ENCODE measurements around the gene ADAM17. TPM values are rescaled to one million over a fixed set of nuclear protein-coding genes. Genes with fewer than 3 reads are reported as not detected.

ADAM17 gene
- polyA plus RNA-seq, 1 of the 3 experiments (the other 2 are of a cell fraction), result 17.1 TPM

- H3K9me3 ChIP-seq, result no peaks in the 10 kb centered on the region
- WGBS (ENCODE audit: low lambda C conversion rate), result 84% methylated on average over 3 of the region's 3 CpGs
- peaks cover 30 to 78% of the 10 kb centered on the region in 2 experiments for H3K36me3 ChIP-seq (replicated peaks in 1 of 2; ENCODE audit: control insufficient read depth in 1 of 2, insufficient read depth in 2 of 2, low read length in 1 of 2)
- peaks cover 100% of the 10 kb centered on the region for H3K79me2 ChIP-seq (ENCODE audit: insufficient read depth)
- CTCF ChIA-PET, result interaction anchor here (0.9 to 1.0 kb wide), 2 partner anchors 13 to 26 kb away, joined by 3 read pairs; no protein-coding TSS in a partner anchor
- H2AFZ ChIP-seq (ENCODE audit: low read depth), result no peak overlapping the region
- 0 out of 4 replicates have a peak overlapping the region, but pooled peaks of 1 of the 2 experiments have one; percentile 4 for H3K27ac ChIP-seq (ENCODE audit: low read depth in 2 of 2, low read length in 1 of 2)
- no peak overlapping the region for H3K9ac ChIP-seq
- H3K4me1 ChIP-seq (ENCODE audit: control insufficient read depth in 1 of 2, insufficient read depth in 2 of 2, low read depth in 1 of 2, low read length in 1 of 2), result peaks cover 0 to 16% of the 10 kb centered on the region in 2 experiments; a peak in 2 of 4 replicates
- H3K9me2 ChIP-seq, result no peaks in the 10 kb centered on the region
- DNase-seq, result no peak
- POLR2A ChIA-PET, result interaction anchor here (0.7 kb wide), 1 partner anchor 38 kb away, joined by 3 read pairs; the partner anchor contains the start of gene YWHAQ
- H3K4me2 ChIP-seq, result no peak overlapping the region
- TF ChIP-seq TCF12 (IDR thresholded peaks at IDR 0.05) (no peak), FOXM1 (IDR thresholded peaks at IDR 0.05; ENCODE audit: low read depth) (no peak), MEF2A (IDR thresholded peaks at IDR 0.05; ENCODE audit: borderline replicate concordance, low read depth) (no peak), POLR2AphosphoS5 (IDR thresholded peaks at IDR 0.05; ENCODE audit: low read depth, low read length) (no peak)
- TF ChIP-seq, protein P1, sequence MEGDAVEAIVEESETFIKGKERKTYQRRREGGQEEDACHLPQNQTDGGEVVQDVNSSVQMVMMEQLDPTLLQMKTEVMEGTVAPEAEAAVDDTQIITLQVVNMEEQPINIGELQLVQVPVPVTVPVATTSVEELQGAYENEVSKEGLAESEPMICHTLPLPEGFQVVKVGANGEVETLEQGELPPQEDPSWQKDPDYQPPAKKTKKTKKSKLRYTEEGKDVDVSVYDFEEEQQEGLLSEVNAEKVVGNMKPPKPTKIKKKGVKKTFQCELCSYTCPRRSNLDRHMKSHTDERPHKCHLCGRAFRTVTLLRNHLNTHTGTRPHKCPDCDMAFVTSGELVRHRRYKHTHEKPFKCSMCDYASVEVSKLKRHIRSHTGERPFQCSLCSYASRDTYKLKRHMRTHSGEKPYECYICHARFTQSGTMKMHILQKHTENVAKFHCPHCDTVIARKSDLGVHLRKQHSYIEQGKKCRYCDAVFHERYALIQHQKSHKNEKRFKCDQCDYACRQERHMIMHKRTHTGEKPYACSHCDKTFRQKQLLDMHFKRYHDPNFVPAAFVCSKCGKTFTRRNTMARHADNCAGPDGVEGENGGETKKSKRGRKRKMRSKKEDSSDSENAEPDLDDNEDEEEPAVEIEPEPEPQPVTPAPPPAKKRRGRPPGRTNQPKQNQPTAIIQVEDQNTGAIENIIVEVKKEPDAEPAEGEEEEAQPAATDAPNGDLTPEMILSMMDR (IDR thresholded peaks at IDR 0.05), result no peak
- TF ChIP-seq, protein P2, sequence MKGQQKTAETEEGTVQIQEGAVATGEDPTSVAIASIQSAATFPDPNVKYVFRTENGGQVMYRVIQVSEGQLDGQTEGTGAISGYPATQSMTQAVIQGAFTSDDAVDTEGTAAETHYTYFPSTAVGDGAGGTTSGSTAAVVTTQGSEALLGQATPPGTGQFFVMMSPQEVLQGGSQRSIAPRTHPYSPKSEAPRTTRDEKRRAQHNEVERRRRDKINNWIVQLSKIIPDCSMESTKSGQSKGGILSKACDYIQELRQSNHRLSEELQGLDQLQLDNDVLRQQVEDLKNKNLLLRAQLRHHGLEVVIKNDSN (IDR thresholded peaks at IDR 0.05; ENCODE audit: borderline replicate concordance, low read depth), result no peak
- no peak overlapping the region for H3K4me3 ChIP-seq (ENCODE audit: low read depth in 2 of 2, low read length in 1 of 2)
- H3K27me3 ChIP-seq (ENCODE audit: insufficient read depth), result no peaks in the 10 kb centered on the region
- peaks cover 98% of the 10 kb centered on the region for H4K20me1 ChIP-seq (ENCODE audit: insufficient read depth)
- H3F3A ChIP-seq (replicated peaks; ENCODE audit: insufficient read depth), result peaks cover 67% of the 10 kb centered on the region
Measured at GRCh38 chr2:9592699-9593098, 37.1 kb upstream of the ADAM17 start.

DNA sequence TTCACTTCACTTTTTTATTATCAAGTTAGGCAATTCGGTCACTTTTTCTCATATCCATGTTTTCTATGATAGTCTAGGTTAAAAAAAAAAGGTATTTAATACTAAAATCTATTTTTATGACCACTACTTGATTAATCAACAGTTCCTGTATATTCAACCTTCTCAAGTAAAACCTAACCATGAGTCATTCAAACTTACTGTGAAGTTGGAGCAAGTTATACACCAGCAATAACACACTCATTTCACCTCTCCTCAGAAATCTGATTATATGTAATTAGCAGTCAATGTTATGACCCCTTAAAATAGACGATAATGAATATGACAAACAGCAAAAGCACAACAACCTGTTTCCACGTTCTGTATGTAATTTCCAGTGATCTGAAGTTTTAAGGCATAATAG, 35.0 kb upstream of the ADAM17 start:
- ChIA-PET CTCF (no interaction called here), POLR2A (no interaction called here)
- 77% methylated on average over 3 of the region's 3 CpGs for WGBS (ENCODE audit: low lambda C conversion rate)
- Histone ChIP-seq H3K36me3 (replicated peaks in 1 of 2; ENCODE audit: control insufficient read depth in 1 of 2, insufficient read depth in 2 of 2, low read length in 1 of 2) (peaks cover 49 to 79% of the 10 kb centered on the region in 2 experiments), H3K27ac (ENCODE audit: low read depth in 2 of 2, low read length in 1 of 2) (peak overlapping the region in 1 of 2 experiments; percentile 21; a peak in 2 of 4 replicates), H3K4me3 (ENCODE audit: low read depth in 2 of 2, low read length in 1 of 2) (no peak overlapping the region), H3K27me3 (ENCODE audit: insufficient read depth) (no peaks in the 10 kb centered on the region), H3F3A (replicated peaks; ENCODE audit: insufficient read depth) (peaks cover 59% of the 10 kb centered on the region), H3K9me2 (no peaks in the 10 kb centered on the region), H2AFZ (ENCODE audit: low read depth) (no peak overlapping the region), H3K9ac (no peak overlapping the region), H3K79me2 (ENCODE audit: insufficient read depth) (peaks cover 100% of the 10 kb centered on the region), H4K20me1 (ENCODE audit: insufficient read depth) (peaks cover 97% of the 10 kb centered on the region), H3K4me2 (no peak overlapping the region), H3K4me1 (ENCODE audit: control insufficient read depth in 1 of 2, insufficient read depth in 2 of 2, low read depth in 1 of 2, low read length in 1 of 2) (peaks cover 0 to 14% of the 10 kb centered on the region in 2 experiments; a peak in 1 of 4 replicates), H3K9me3 (no peaks in the 10 kb centered on the region)
- DNase-seq, result no peak
- TF ChIP-seq FOSL2 (IDR thresholded peaks at IDR 0.05; ENCODE audit: borderline replicate concordance, low read depth) (peak; percentile 21; the same call in 1 of the 2 replicates), FOXJ3 (CRISPR knock-in tag; IDR thresholded peaks at IDR 0.05) (no peak)

- H3K4me2 ChIP-seq, result no peak overlapping the region
- no peaks in the 10 kb centered on the region for H3K9me3 ChIP-seq
- no peak for DNase-seq
- H3K9ac ChIP-seq, result no peak overlapping the region
- TF ChIP-seq FOXJ3 (CRISPR knock-in tag; IDR thresholded peaks at IDR 0.05) (no peak), EP300 (IDR thresholded peaks at IDR 0.05; ENCODE audit: borderline replicate concordance in 1 of 2, low read depth in 1 of 2, low read length in 1 of 2) (no peak), TAF1 (IDR thresholded peaks at IDR 0.05; ENCODE audit: borderline replicate concordance, low read depth, low read length) (no peak), TCF12 (IDR thresholded peaks at IDR 0.05) (no peak), POLR2AphosphoS5 (IDR thresholded peaks at IDR 0.05; ENCODE audit: low read depth, low read length) (no peak)
- no peaks in the 10 kb centered on the region for H3K27me3 ChIP-seq (ENCODE audit: insufficient read depth)
- peak overlapping the region in 1 of 2 experiments; percentile 14; a peak in 1 of 4 replicates for H3K27ac ChIP-seq (ENCODE audit: low read depth in 2 of 2, low read length in 1 of 2)
- peaks cover 0 to 4% of the 10 kb centered on the region in 2 experiments; a peak in 1 of 4 replicates for H3K4me1 ChIP-seq (ENCODE audit: control insufficient read depth in 1 of 2, insufficient read depth in 2 of 2, low read depth in 1 of 2, low read length in 1 of 2)
- no peak overlapping the region for H3K4me3 ChIP-seq (ENCODE audit: low read depth in 2 of 2, low read length in 1 of 2)
- H3K9me2 ChIP-seq, result no peaks in the 10 kb centered on the region
- POLR2A ChIA-PET, result no interaction called here
- peaks cover 62% of the 10 kb centered on the region for H4K20me1 ChIP-seq (ENCODE audit: insufficient read depth)
- H3K79me2 ChIP-seq (ENCODE audit: insufficient read depth), result peaks cover 89% of the 10 kb centered on the region
- H3K36me3 ChIP-seq (replicated peaks in 1 of 2; ENCODE audit: control insufficient read depth in 1 of 2, insufficient read depth in 2 of 2, low read length in 1 of 2), result peaks cover 60 to 89% of the 10 kb centered on the region in 2 experiments
- peaks cover 39% of the 10 kb centered on the region for H3F3A ChIP-seq (replicated peaks; ENCODE audit: insufficient read depth)
- WGBS (ENCODE audit: low lambda C conversion rate), result 93% methylated on average over 3 of the region's 3 CpGs
- no peak overlapping the region for H2AFZ ChIP-seq (ENCODE audit: low read depth)
- CTCF ChIA-PET, result interaction anchor here (0.6 to 1.5 kb wide), 3 partner anchors 10 to 31 kb away, joined by 3 to 6 read pairs (median 3); no protein-coding TSS in a partner anchor
Measured at GRCh38 chr2:9586465-9586864, 30.8 kb upstream of the ADAM17 start.
